Coronary artery (tissue), 2 donors: ENCODE data around the gene ZMYND8.
"Not testable (repeated sequence)": the region's sequence is repeated elsewhere in the genome, so short reads cannot be mapped to it uniquely, and the experiment has no call there.

Experiments used
- DNase-seq: peaks from one replicate; pipeline ENCODE4 v3.0.0-alpha.2; 2017; ENCODE audit warnings: low spot score
- H3K27ac ChIP-seq, 2 donors: fragments of 200-600 bp; sonication (generic); one replicate each; pipeline ENCODE4 v1.5.1; 2016 to 2019
- H3K4me3 ChIP-seq: fragments of 200-600 bp; sonication (generic); 2 replicates; pipeline ENCODE4 v1.5.1; 2016; ENCODE audit warnings: mild to moderate bottlenecking, moderate library complexity
- CTCF ChIP-seq: fragments of 200-600 bp; sonication (generic); IDR thresholded peaks from one replicate; pipeline ENCODE4 v1.5.1; 2019; ENCODE audit warnings: antibody characterized with exemption

Gene ZMYND8

GRCh38 chr20:47392721-47393073 is 36.2 kb upstream of the ZMYND8 start:
- Histone ChIP-seq H3K27ac (no peak overlapping the region), H3K4me3 (no peak overlapping the region)
- no peak for TF ChIP-seq CTCF
- no peak for DNase-seq

GRCh38 chr20:47392015-47392720 is 35.7 kb upstream of the ZMYND8 start:
- no peak overlapping the region for H3K4me3 ChIP-seq
- peak overlapping the region in 1 of 2 donors; percentile 48 for H3K27ac ChIP-seq
- no peak for TF ChIP-seq CTCF
- no peak for DNase-seq

DNA sequence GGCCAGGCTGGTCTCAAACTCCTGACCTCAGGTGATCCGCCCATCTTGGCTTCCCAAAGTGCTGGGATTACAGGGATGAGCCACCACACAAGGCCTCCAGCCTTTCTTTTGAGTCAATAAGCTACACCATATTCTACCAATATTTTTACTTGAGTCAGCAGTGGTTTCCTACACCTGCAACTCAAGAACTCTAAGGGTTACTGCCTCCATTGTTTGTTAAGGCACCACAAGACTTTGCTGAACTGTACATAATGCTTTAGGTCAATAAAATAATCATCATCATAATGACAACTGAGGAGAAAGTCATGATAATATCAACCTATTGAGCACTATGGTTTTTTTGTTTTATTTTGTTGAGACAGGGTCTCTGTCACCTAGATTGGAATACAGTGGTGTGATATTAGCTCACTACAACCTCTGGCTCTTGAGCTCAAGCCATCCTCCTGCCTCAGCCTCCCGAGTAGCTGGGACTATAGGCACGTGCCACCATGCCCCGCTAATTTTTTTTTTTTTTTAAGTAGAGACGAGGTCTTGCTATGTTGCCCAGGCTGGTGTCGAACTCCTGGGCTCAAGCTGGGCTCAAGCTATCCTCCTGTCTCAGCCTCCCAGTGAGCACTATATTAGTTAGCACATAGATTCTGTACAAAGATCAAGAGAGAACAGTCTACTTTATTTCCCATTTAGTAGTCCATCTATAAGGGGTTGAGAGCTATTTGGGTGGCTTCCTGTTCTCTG is 34.9 kb upstream of the ZMYND8 start:
- Histone ChIP-seq H3K27ac (no peak overlapping the region), H3K4me3 (no peak overlapping the region)
- no peak for DNase-seq
- no peak for TF ChIP-seq CTCF

- H3K4me3 ChIP-seq, result no peak overlapping the region
- no peak for DNase-seq
- no peak overlapping the region for H3K27ac ChIP-seq
- TF ChIP-seq CTCF, result no peak
These were observed 33.4 kb upstream of the ZMYND8 start for GRCh38 chr20:47389867-47390347.

GRCh38 chr20:47385968-47386367 is 29.5 kb upstream of the ZMYND8 start:
- not testable (repeated sequence) for H3K4me3 ChIP-seq, DNase-seq, H3K27ac ChIP-seq

DNA sequence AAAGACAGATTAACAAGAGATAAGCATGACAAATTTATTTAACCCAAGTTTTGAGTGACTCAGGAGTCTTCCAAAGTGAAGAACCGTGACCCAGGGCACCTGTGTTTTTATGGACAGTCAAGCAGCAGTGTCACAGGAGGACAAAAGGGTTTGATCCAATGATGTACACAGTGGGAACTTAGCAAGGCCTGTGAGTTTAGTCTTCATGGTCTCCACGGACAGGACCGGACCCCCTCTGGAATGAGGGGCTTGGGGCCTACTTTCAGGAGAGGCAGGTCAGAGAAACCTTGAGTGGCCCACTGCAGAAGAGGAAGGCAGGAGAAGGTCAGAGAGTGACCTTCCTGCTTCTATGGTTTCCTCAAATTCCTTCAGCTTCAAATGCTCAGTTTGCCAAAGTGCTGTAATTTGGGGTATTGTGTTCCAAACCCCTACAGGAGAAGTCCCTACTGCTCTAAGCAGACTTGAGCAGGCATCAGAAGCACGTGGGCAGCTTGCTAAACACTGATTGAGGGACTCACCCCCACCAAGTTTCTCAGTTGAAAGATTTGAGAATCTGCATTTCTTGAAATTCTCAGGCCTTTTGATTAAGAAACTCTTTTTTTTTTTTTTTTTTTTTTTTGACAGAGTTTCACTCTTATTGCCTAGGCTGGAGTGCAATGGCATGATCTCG is 26.4 kb upstream of the ZMYND8 start:
- Histone ChIP-seq H3K27ac (no peak overlapping the region), H3K4me3 (no peak overlapping the region)
- TF ChIP-seq CTCF, result no peak
- DNase-seq, result no peak

- Histone ChIP-seq H3K4me3 (no peak overlapping the region), H3K27ac (no peak overlapping the region)
- DNase-seq, result no peak
- TF ChIP-seq CTCF, result no peak
These were observed 24.0 kb upstream of the ZMYND8 start for GRCh38 chr20:47380481-47380880.
